ENCODE results near the gene NME1.

The NME1 gene

GRCh38 chr17:51189162-51189561 is 35.8 kb downstream of the NME1 start:
- no peak for DNase-seq (ENCODE audit: low read depth in 2 of 2)

- no peak for DNase-seq (ENCODE audit: low read depth in 2 of 2)
Observed at GRCh38 chr17:51189628-51190027, 36.3 kb downstream of the NME1 start.

GRCh38 chr17:51191895-51192294 is 38.5 kb downstream of the NME1 start:
- DNase-seq (ENCODE audit: low read depth in 2 of 2) = no peak

GRCh38 chr17:51197754-51198153 is 44.4 kb downstream of the NME1 start:
- no peak for DNase-seq (ENCODE audit: low read depth in 2 of 2)

- DNase-seq (ENCODE audit: low read depth in 2 of 2) = no peak
Observed at GRCh38 chr17:51200295-51200694, 46.9 kb downstream of the NME1 start.

- DNase-seq (ENCODE audit: low read depth in 2 of 2) = no peak
Observed at GRCh38 chr17:51200846-51201245, 47.5 kb downstream of the NME1 start.

GRCh38 chr17:51203838-51204237 is 50.5 kb downstream of the NME1 start:
- no peak for DNase-seq (ENCODE audit: low read depth in 2 of 2)
